Ectodermal cell (in vitro differentiated cells): ENCODE data around the gene NNT.
"Not testable (repeated sequence)": the region's sequence is repeated elsewhere in the genome, so short reads cannot be mapped to it uniquely, and the experiment has no call there.

ENCODE experiments used
- H3K27ac ChIP-seq: 2 replicates; pipeline ENCODE4 v1.7.0; 2013; ENCODE audit warnings: mild to moderate bottlenecking, low read depth, low read length; ENCODE audit not compliant: insufficient read depth, poor library complexity, severe bottlenecking
- H3K27me3 ChIP-seq: 2 replicates; pipeline ENCODE4 v1.7.0; 2013; ENCODE audit warnings: mild to moderate bottlenecking, low read length; ENCODE audit not compliant: insufficient read depth, control insufficient read depth, poor library complexity, severe bottlenecking
- H3K36me3 ChIP-seq: one replicate; pipeline ENCODE4 v1.7.0; 2013; ENCODE audit warnings: low read length; ENCODE audit not compliant: control insufficient read depth, insufficient read depth
- H3K4me1 ChIP-seq: one replicate; pipeline ENCODE4 v1.7.0; 2013; ENCODE audit warnings: low read length; ENCODE audit not compliant: control insufficient read depth, insufficient read depth
- H3K4me3 ChIP-seq: 2 replicates; pipeline ENCODE4 v1.7.0; 2013; ENCODE audit warnings: low read depth, low read length, control low read depth; ENCODE audit not compliant: insufficient read depth
- H3K9me3 ChIP-seq: 2 replicates; pipeline ENCODE4 v1.7.0; 2013; ENCODE audit warnings: mild to moderate bottlenecking, low read length, moderate library complexity; ENCODE audit not compliant: control insufficient read depth
- WGBS, 2 experiments: methylation state at CpG; one replicate each; pipeline ENCODE4 v1.1.7; 2013; ENCODE audit warnings: missing lambda C conversion rate in 2 of 2; 5-methylcytosine and 5-hydroxymethylcytosine counted together

The NNT gene

GRCh38 chr5:43582082-43583005 lies 20.6 kb upstream of the NNT start:
- Histone ChIP-seq H3K27ac (no peak overlapping the region), H3K27me3 (no peaks in the 10 kb centered on the region), H3K4me3 (no peak overlapping the region), H3K36me3 (no peaks in the 10 kb centered on the region), H3K9me3 (peaks cover 2% of the 10 kb centered on the region), H3K4me1 (no peaks in the 10 kb centered on the region)
- 90 to 95% methylated on average over 4 of the region's 4 CpGs for WGBS, 2 experiments

GRCh38 chr5:43583724-43584123 lies 19.3 kb upstream of the NNT start:
- no peak overlapping the region for H3K27ac ChIP-seq
- no peaks in the 10 kb centered on the region for H3K27me3 ChIP-seq
- H3K9me3 ChIP-seq = peaks cover 2% of the 10 kb centered on the region
- H3K4me1 ChIP-seq = no peaks in the 10 kb centered on the region
- H3K36me3 ChIP-seq = no peaks in the 10 kb centered on the region
- H3K4me3 ChIP-seq = no peak overlapping the region

GRCh38 chr5:43584166-43584699 lies 18.7 kb upstream of the NNT start:
- Histone ChIP-seq H3K27ac (no peak overlapping the region), H3K4me1 (no peaks in the 10 kb centered on the region), H3K36me3 (no peaks in the 10 kb centered on the region), H3K4me3 (no peak overlapping the region), H3K27me3 (no peaks in the 10 kb centered on the region), H3K9me3 (peaks cover 2% of the 10 kb centered on the region)
- 90% methylated on average over 1 of the region's 1 CpG; no CpG with 5 or more reads in 1 of the 2 experiments for WGBS, 2 experiments

GRCh38 chr5:43588842-43589241 lies 14.1 kb upstream of the NNT start:
- 60 to 83% methylated on average over 1 of the region's 1 CpG for WGBS, 2 experiments
- no peaks in the 10 kb centered on the region for H3K27me3 ChIP-seq
- no peak overlapping the region for H3K4me3 ChIP-seq
- no peak overlapping the region for H3K27ac ChIP-seq
- H3K4me1 ChIP-seq = no peaks in the 10 kb centered on the region
- peaks cover 2% of the 10 kb centered on the region for H3K9me3 ChIP-seq
- H3K36me3 ChIP-seq = no peaks in the 10 kb centered on the region

GRCh38 chr5:43589310-43589709 lies 13.7 kb upstream of the NNT start:
- Histone ChIP-seq H3K27me3 (no peaks in the 10 kb centered on the region), H3K4me3 (no peak overlapping the region), H3K27ac (no peak overlapping the region), H3K9me3 (no peaks in the 10 kb centered on the region), H3K36me3 (no peaks in the 10 kb centered on the region), H3K4me1 (no peaks in the 10 kb centered on the region)
- WGBS, 2 experiments = 96 to 100% methylated on average over 1 of the region's 1 CpG

- H3K4me3 ChIP-seq = no peak overlapping the region
- H3K4me1 ChIP-seq = no peaks in the 10 kb centered on the region
- no peaks in the 10 kb centered on the region for H3K9me3 ChIP-seq
- H3K36me3 ChIP-seq = no peaks in the 10 kb centered on the region
- H3K27me3 ChIP-seq = no peaks in the 10 kb centered on the region
- no peak overlapping the region for H3K27ac ChIP-seq
Measured at GRCh38 chr5:43590700-43591099, 12.3 kb upstream of the NNT start.

- Histone ChIP-seq H3K27me3 (no peaks in the 10 kb centered on the region), H3K9me3 (no peaks in the 10 kb centered on the region), H3K4me1 (no peaks in the 10 kb centered on the region), H3K27ac (no peak overlapping the region), H3K4me3 (no peak overlapping the region), H3K36me3 (no peaks in the 10 kb centered on the region)
Measured at GRCh38 chr5:43592363-43592762, 10.6 kb upstream of the NNT start.

- 100% methylated on average over 1 of the region's 1 CpG; no CpG with 5 or more reads in 1 of the 2 experiments for WGBS, 2 experiments
- not testable (repeated sequence) for H3K27ac ChIP-seq
Measured at GRCh38 chr5:43598927-43599326, 4.1 kb upstream of the NNT start.

GRCh38 chr5:43601454-43602260 lies 1.3 kb upstream of the NNT start:
- Histone ChIP-seq H3K4me3 (no peak overlapping the region), H3K36me3 (no peaks in the 10 kb centered on the region), H3K9me3 (no peaks in the 10 kb centered on the region), H3K27ac (no peak overlapping the region), H3K4me1 (peaks cover 7% of the 10 kb centered on the region), H3K27me3 (peaks cover 15% of the 10 kb centered on the region)
- 83 to 85% methylated on average over 2 to 6 of the region's 8 CpGs for WGBS, 2 experiments

More at GRCh38 chr5:43598927-43599326, 4.1 kb upstream of the NNT start:
- H3K4me3 ChIP-seq, H3K36me3 ChIP-seq, H3K9me3 ChIP-seq, H3K27me3 ChIP-seq, H3K4me1 ChIP-seq: not testable (repeated sequence)
